ENCODE data around the gene CCR8.
"Not testable (repeated sequence)": the region's sequence is repeated elsewhere in the genome, so short reads cannot be mapped to it uniquely, and the experiment has no call there.

Gene CCR8

GRCh38 chr3:39302178-39302577, 27.3 kb upstream of the CCR8 start:
- DNase-seq (ENCODE audit: low read depth): no peak
- no peak overlapping the region for H3K4me3 ChIP-seq (ENCODE audit: control insufficient read depth, low read depth, low read length)
- TF ChIP-seq CTCF (IDR thresholded peaks at IDR 0.05; ENCODE audit: control insufficient read depth, insufficient read depth, low read depth, low read length, missing control alignments): no peak

GRCh38 chr3:39313289-39313688, 16.2 kb upstream of the CCR8 start:
- TF ChIP-seq CTCF (IDR thresholded peaks at IDR 0.05; ENCODE audit: control insufficient read depth, insufficient read depth, low read depth, low read length, missing control alignments): no peak
- no peak for DNase-seq (ENCODE audit: low read depth)

GRCh38 chr3:39315420-39315819, 14.1 kb upstream of the CCR8 start:
- no peak for DNase-seq (ENCODE audit: low read depth)
- no peak for TF ChIP-seq CTCF (IDR thresholded peaks at IDR 0.05; ENCODE audit: control insufficient read depth, insufficient read depth, low read depth, low read length, missing control alignments)
- no peak overlapping the region for H3K4me3 ChIP-seq (ENCODE audit: control insufficient read depth, low read depth, low read length)

More at GRCh38 chr3:39313289-39313688, 16.2 kb upstream of the CCR8 start:
- H3K4me3 ChIP-seq (ENCODE audit: control insufficient read depth, low read depth, low read length): no peak overlapping the region

GRCh38 chr3:39317571-39318169, 11.8 kb upstream of the CCR8 start:
- TF ChIP-seq CTCF (IDR thresholded peaks at IDR 0.05; ENCODE audit: control insufficient read depth, insufficient read depth, low read depth, low read length, missing control alignments): no peak
- no peak overlapping the region for H3K4me3 ChIP-seq (ENCODE audit: control insufficient read depth, low read depth, low read length)
- DNase-seq (ENCODE audit: low read depth): no peak

- no peak for DNase-seq (ENCODE audit: low read depth)
- no peak for TF ChIP-seq CTCF (IDR thresholded peaks at IDR 0.05; ENCODE audit: control insufficient read depth, insufficient read depth, low read depth, low read length, missing control alignments)
- no peak overlapping the region for H3K4me3 ChIP-seq (ENCODE audit: control insufficient read depth, low read depth, low read length)
Observed at GRCh38 chr3:39318301-39318700, 11.2 kb upstream of the CCR8 start.

- no peak for TF ChIP-seq CTCF (IDR thresholded peaks at IDR 0.05; ENCODE audit: control insufficient read depth, insufficient read depth, low read depth, low read length, missing control alignments)
- no peak for DNase-seq (ENCODE audit: low read depth)
- H3K4me3 ChIP-seq (ENCODE audit: control insufficient read depth, low read depth, low read length): no peak overlapping the region
Observed at GRCh38 chr3:39319249-39319648, 10.3 kb upstream of the CCR8 start.

- not testable (repeated sequence) for DNase-seq (ENCODE audit: low read depth); H3K4me3 ChIP-seq (ENCODE audit: control insufficient read depth, low read depth, low read length)
Observed at GRCh38 chr3:39321574-39321983, 7.9 kb upstream of the CCR8 start.

- H3K4me3 ChIP-seq (ENCODE audit: control insufficient read depth, low read depth, low read length); DNase-seq (ENCODE audit: low read depth): not testable (repeated sequence)
Observed at GRCh38 chr3:39322209-39322715, 7.2 kb upstream of the CCR8 start.
